Liver (tissue), 9 donors: ENCODE results near the gene ARHGEF3. TPM values are rescaled to one million over a fixed set of nuclear protein-coding genes. Genes with fewer than 3 reads are reported as not detected.
"Not testable (repeated sequence)": the region's sequence is repeated elsewhere in the genome, so short reads cannot be mapped to it uniquely, and the experiment has no call there.

Source experiments
- DNase-seq: peaks from one replicate; pipeline ENCODE4 v3.0.0-alpha.2; 2017; ENCODE audit warnings: low spot score
- H3K27ac ChIP-seq, 2 donors: one replicate each; pipeline ENCODE4 v1.7.0; 2013; ENCODE audit warnings: inconsistent platforms in 2 of 2, low read length in 2 of 2, control low read depth in 1 of 2, low read depth in 1 of 2, mild to moderate bottlenecking in 1 of 2
- H3K27me3 ChIP-seq, 4 donors: one replicate each; pipeline versions ENCODE4 v1.6.1 to v1.7.0; 2013; ENCODE audit warnings: low read length in 3 of 4, inconsistent platforms in 1 of 4, mild to moderate bottlenecking in 1 of 4, moderate library complexity in 1 of 4; ENCODE audit not compliant: control insufficient read depth in 4 of 4, insufficient read depth in 4 of 4
- H3K36me3 ChIP-seq, 4 donors: one replicate each; pipeline versions ENCODE4 v1.6.1 to v1.7.0; 2013; ENCODE audit warnings: low read length in 3 of 4, mild to moderate bottlenecking in 3 of 4, low read depth in 1 of 4, moderate library complexity in 1 of 4; ENCODE audit not compliant: control insufficient read depth in 4 of 4, insufficient read depth in 3 of 4
- H3K4me1 ChIP-seq, 4 donors: one replicate each; pipeline versions ENCODE4 v1.6.1 to v1.7.0; 2013; ENCODE audit warnings: low read length in 3 of 4, mild to moderate bottlenecking in 3 of 4, moderate library complexity in 1 of 4; ENCODE audit not compliant: control insufficient read depth in 4 of 4, insufficient read depth in 4 of 4
- H3K4me3 ChIP-seq, 3 donors: one replicate each; pipeline versions ENCODE4 v1.6.1 to v1.7.0; 2013; ENCODE audit warnings: low read length in 3 of 3, control low read depth in 1 of 3, low read depth in 1 of 3, mild to moderate bottlenecking in 1 of 3
- H3K9ac ChIP-seq, 2 donors: one replicate each; pipeline ENCODE4 v1.7.0; 2013; ENCODE audit warnings: low read length in 2 of 2, mild to moderate bottlenecking in 2 of 2, moderate library complexity in 2 of 2, control low read depth in 1 of 2, low read depth in 1 of 2
- H3K9me3 ChIP-seq, 4 donors: one replicate each; pipeline versions ENCODE4 v1.6.1 to v1.7.0; 2013; ENCODE audit warnings: low read length in 3 of 4; ENCODE audit not compliant: control insufficient read depth in 4 of 4
- ATF3 ChIP-seq: IDR thresholded peaks from 2 replicates; pipeline ENCODE4 v1.6.1; 2016; ENCODE audit warnings: antibody characterized with exemption
- CTCF ChIP-seq: fragments of 150-350 bp; IDR thresholded peaks from 2 replicates; pipeline ENCODE4 v1.5.1; 2017; ENCODE audit warnings: improper control_type of control experiment, low read depth, low read length; ENCODE audit not compliant: missing input control
- EGR1 ChIP-seq, 2 donors: IDR thresholded peaks; 2 replicates each; pipeline ENCODE4 v1.6.1; 2016 to 2018; ENCODE audit warnings: antibody characterized with exemption in 2 of 2, low read depth in 2 of 2
- FOXA1 ChIP-seq: IDR thresholded peaks from 2 replicates; pipeline ENCODE4 v1.6.1; 2016; ENCODE audit warnings: antibody characterized with exemption
- HNF4A ChIP-seq, 2 donors: conservative IDR thresholded peaks; 2 replicates each; pipeline ENCODE4 v1.6.1; 2016; ENCODE audit warnings: antibody characterized with exemption in 2 of 2, mild to moderate bottlenecking in 2 of 2
- JUND ChIP-seq, 2 donors: IDR thresholded peaks; 2 replicates each; pipeline ENCODE4 v1.6.1; 2016; ENCODE audit warnings: antibody characterized with exemption in 2 of 2
- MAX ChIP-seq: IDR thresholded peaks from 2 replicates; pipeline ENCODE4 v1.6.1; 2016; ENCODE audit warnings: antibody characterized with exemption
- NR2F2 ChIP-seq: IDR thresholded peaks from 2 replicates; pipeline ENCODE4 v1.6.1; 2016; ENCODE audit warnings: antibody characterized with exemption
- RAD21 ChIP-seq, 2 donors: IDR thresholded peaks; 2 replicates each; pipeline ENCODE4 v1.6.1; 2016; ENCODE audit warnings: antibody characterized with exemption in 2 of 2, mild to moderate bottlenecking in 2 of 2
- RXRA ChIP-seq, 2 donors: IDR thresholded peaks; 2 replicates each; pipeline ENCODE4 v1.6.1; 2017 to 2018; ENCODE audit warnings: antibody characterized with exemption in 2 of 2, mild to moderate bottlenecking in 1 of 2
- SP1 ChIP-seq: IDR thresholded peaks from 2 replicates; pipeline ENCODE4 v1.6.1; 2018; ENCODE audit warnings: antibody characterized with exemption, mild to moderate bottlenecking
- YY1 ChIP-seq: IDR thresholded peaks from 2 replicates; pipeline ENCODE4 v1.6.1; 2016; ENCODE audit warnings: antibody characterized with exemption, mild to moderate bottlenecking
- WGBS: extraction: QIAGEN DNeasy Blood & Tissue Kit; methylation state at CpG from one replicate; pipeline ENCODE4 v1.1.7; 2013; 5-methylcytosine and 5-hydroxymethylcytosine counted together
- polyA plus RNA-seq, 2 donors: library from polyadenylated mRNA; stranded (reverse) in 1 of 2; unstranded in 1 of 2; fragments of 200-250 nt in 1 of 2; fragments of >200 nt in 1 of 2; fragmentation: Nextera tagmentation in 1 of 2; extraction: Ambion mirVana in 1 of 2; gene quantifications; one replicate each; pipeline versions ENCODE4 v1.2.1 to v1.2.3, GENCODE V29; 2013 to 2015
- total RNA-seq, 2 donors: library from RNA; depleted of rRNA; stranded (reverse); fragments of >200 nt; gene quantifications; one replicate each; pipeline ENCODE4 v1.2.3, GENCODE V29; 2014
- TF ChIP-seq, protein P1 (sequence below): IDR thresholded peaks from 2 replicates; pipeline ENCODE4 v1.6.1; 2016; ENCODE audit warnings: antibody characterized with exemption, mild to moderate bottlenecking
- donor health status: healthy.
- donor health status: healthy.
- donor health status: healthy.
- donor health status: healthy.
- donor health status: healthy.

ARHGEF3 gene
- total and polyA plus RNA-seq, 4 donors, result 1.6 to 7.9 (median 2.0) TPM

DNA sequence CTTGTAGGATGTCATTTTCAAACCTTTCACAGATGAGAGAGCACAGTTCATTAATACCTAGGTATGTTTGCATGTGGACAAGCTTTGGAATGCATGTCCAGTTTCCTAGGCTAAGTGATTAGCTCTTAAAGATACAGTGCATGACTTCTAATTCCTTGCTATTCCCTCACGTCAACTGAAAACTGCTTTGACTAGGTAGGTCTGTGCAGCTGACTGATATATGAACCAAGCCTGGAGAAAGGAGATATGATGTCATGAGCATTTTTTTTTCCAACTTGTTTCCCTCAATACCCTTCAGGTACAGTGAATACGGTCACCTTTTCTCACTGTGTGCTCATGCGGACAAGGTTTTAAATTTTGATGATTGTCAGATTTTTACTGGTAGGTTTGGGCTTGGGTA lies 77.1 kb downstream of the ARHGEF3 start (continued):
- TF ChIP-seq RXRA (IDR thresholded peaks at IDR 0.05), result no peak
- no peak for TF ChIP-seq SP1
- no peak for TF ChIP-seq MAX
- TF ChIP-seq ATF3, result no peak
- TF ChIP-seq YY1, result no peak
- no peak for TF ChIP-seq RAD21 (IDR thresholded peaks at IDR 0.05)

DNA sequence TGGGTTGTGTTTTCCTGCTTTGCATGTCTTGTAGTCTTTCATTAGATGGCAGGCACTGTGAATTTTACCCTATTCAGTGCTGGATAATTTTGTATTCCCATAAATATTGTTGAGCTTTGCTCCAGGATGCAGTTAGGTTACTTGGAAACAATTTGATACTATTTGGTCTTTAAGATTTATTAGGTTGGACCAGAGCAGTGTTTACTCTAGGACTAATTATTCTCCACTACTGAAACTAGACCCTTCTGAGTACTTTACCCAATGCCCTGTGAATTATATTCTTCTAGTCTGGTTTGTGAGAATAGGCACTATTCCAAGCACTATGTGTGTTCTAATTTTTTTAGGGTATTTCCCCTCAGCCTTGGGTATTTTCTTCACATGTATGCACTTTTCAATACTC lies 80.9 kb downstream of the ARHGEF3 start:
- no peaks in the 10 kb centered on the region for H3K9me3 ChIP-seq
- no peak overlapping the region for H3K9ac ChIP-seq
- TF ChIP-seq ATF3 (no peak), HNF4A (conservative IDR thresholded peaks at IDR 0.05) (no peak), YY1 (no peak)
- no peak overlapping the region for H3K27ac ChIP-seq
- no peak for DNase-seq
- H3K36me3 ChIP-seq, result no peaks in the 10 kb centered on the region
- no peak overlapping the region for H3K4me3 ChIP-seq
- no peaks in the 10 kb centered on the region for H3K4me1 ChIP-seq
- H3K27me3 ChIP-seq, result no peaks in the 10 kb centered on the region

DNA sequence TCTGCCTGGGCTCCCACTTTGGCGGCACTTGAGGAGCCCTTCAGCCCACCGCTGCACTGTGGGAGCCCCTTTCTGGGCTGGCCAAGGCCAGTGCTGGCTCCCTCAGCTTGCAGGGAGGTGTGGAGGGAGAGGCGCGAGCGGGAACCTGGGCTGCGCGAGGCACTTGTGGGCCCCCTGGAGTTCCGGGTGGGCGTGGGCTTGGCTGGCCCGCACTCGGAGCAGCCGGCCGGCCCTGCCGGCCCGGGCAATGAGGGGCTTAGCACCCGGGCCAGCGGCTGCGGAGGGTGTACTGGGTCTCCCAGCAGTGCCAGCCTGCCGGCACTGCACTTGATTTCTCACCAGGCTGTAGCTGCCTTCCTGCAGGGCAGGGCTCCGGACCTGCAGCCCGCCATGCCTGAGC lies 82.9 kb downstream of the ARHGEF3 start:
- not testable (repeated sequence) for H3K27me3 ChIP-seq, H3K27ac ChIP-seq, H3K4me1 ChIP-seq, H3K9ac ChIP-seq, H3K4me3 ChIP-seq, DNase-seq, H3K9me3 ChIP-seq, H3K36me3 ChIP-seq
- 98% methylated on average over 21 of the region's 21 CpGs for WGBS

DNA sequence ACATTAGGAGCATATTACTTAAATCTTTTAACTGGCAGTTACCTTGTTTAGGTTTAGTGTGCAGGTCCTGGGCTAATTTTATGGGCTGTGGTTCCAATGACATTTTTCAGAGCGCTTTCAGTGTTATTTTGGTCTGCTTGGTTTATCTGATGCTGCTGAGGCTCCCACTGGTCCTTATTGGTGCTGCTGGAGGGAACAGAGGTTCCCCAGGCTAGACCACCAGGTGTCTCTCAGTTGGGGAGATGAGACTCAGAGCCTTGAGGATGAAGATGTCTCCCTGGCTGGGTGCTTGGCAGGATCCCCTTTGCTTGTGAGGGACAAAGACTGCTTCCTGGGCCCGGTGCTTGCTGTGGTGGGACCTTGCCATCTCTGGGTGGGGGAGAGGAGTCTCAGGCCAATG lies 90.4 kb downstream of the ARHGEF3 start:
- H3K4me3 ChIP-seq, result no peak overlapping the region
- peaks cover 0 to 3% (median 0%) of the 10 kb centered on the region in 4 donors for H3K27me3 ChIP-seq
- TF ChIP-seq CTCF (no peak), JUND (IDR thresholded peaks at IDR 0.05) (no peak), YY1 (no peak), NR2F2 (no peak), EGR1 (IDR thresholded peaks at IDR 0.05; ENCODE audit: low read depth in 2 of 2) (no peak), MAX (no peak), RXRA (IDR thresholded peaks at IDR 0.05) (no peak), SP1 (no peak), FOXA1 (no peak)
- TF ChIP-seq, protein P1, sequence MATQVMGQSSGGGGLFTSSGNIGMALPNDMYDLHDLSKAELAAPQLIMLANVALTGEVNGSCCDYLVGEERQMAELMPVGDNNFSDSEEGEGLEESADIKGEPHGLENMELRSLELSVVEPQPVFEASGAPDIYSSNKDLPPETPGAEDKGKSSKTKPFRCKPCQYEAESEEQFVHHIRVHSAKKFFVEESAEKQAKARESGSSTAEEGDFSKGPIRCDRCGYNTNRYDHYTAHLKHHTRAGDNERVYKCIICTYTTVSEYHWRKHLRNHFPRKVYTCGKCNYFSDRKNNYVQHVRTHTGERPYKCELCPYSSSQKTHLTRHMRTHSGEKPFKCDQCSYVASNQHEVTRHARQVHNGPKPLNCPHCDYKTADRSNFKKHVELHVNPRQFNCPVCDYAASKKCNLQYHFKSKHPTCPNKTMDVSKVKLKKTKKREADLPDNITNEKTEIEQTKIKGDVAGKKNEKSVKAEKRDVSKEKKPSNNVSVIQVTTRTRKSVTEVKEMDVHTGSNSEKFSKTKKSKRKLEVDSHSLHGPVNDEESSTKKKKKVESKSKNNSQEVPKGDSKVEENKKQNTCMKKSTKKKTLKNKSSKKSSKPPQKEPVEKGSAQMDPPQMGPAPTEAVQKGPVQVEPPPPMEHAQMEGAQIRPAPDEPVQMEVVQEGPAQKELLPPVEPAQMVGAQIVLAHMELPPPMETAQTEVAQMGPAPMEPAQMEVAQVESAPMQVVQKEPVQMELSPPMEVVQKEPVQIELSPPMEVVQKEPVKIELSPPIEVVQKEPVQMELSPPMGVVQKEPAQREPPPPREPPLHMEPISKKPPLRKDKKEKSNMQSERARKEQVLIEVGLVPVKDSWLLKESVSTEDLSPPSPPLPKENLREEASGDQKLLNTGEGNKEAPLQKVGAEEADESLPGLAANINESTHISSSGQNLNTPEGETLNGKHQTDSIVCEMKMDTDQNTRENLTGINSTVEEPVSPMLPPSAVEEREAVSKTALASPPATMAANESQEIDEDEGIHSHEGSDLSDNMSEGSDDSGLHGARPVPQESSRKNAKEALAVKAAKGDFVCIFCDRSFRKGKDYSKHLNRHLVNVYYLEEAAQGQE, result no peak
- H3K4me1 ChIP-seq, result no peaks in the 10 kb centered on the region
- H3K36me3 ChIP-seq, result no peaks in the 10 kb centered on the region
- peaks cover 0 to 2% (median 0%) of the 10 kb centered on the region in 4 donors for H3K9me3 ChIP-seq
- DNase-seq, result no peak
- H3K9ac ChIP-seq, result no peak overlapping the region
- H3K27ac ChIP-seq, result no peak overlapping the region
- WGBS, result 91% methylated on average over 2 of the region's 2 CpGs
